Nephron progenitor cell (in vitro differentiated cells): ENCODE measurements around the gene MYO1C.
"Not testable (repeated sequence)": the region's sequence is repeated elsewhere in the genome, so short reads cannot be mapped to it uniquely, and the experiment has no call there.

ENCODE experiments used
- DNase-seq: peaks from one replicate; pipeline ENCODE4 v3.0.0; 2021
- H3K27ac Mint-ChIP-seq: 2 replicates; pipeline ENCODE4 v1.8.0; 2021; ENCODE audit warnings: mild to moderate bottlenecking, moderate library complexity, mixed read lengths
- H3K27me3 Mint-ChIP-seq: 2 replicates; pipeline ENCODE4 v1.8.0; 2021; ENCODE audit warnings: mild to moderate bottlenecking, low read depth, mixed read lengths; ENCODE audit not compliant: poor library complexity
- H3K36me3 Mint-ChIP-seq: 2 replicates; pipeline ENCODE4 v1.8.0; 2021; ENCODE audit warnings: low read depth, mixed read lengths
- H3K4me1 Mint-ChIP-seq: 2 replicates; pipeline ENCODE4 v1.8.0; 2021; ENCODE audit warnings: mixed read lengths
- H3K4me3 Mint-ChIP-seq: 2 replicates; pipeline ENCODE4 v1.8.0; 2021; ENCODE audit warnings: mild to moderate bottlenecking, moderate library complexity, mixed read lengths
- H3K9me3 Mint-ChIP-seq: 2 replicates; pipeline ENCODE4 v1.8.0; 2021; ENCODE audit warnings: mild to moderate bottlenecking, moderate library complexity, mixed read lengths
- TF ChIP-seq, protein P1 (sequence below): fragments of 200-600 bp; sonication (generic); IDR thresholded peaks from 2 replicates; pipeline ENCODE4 v1.5.0; 2021; ENCODE audit warnings: antibody characterized with exemption

The MYO1C gene

DNA sequence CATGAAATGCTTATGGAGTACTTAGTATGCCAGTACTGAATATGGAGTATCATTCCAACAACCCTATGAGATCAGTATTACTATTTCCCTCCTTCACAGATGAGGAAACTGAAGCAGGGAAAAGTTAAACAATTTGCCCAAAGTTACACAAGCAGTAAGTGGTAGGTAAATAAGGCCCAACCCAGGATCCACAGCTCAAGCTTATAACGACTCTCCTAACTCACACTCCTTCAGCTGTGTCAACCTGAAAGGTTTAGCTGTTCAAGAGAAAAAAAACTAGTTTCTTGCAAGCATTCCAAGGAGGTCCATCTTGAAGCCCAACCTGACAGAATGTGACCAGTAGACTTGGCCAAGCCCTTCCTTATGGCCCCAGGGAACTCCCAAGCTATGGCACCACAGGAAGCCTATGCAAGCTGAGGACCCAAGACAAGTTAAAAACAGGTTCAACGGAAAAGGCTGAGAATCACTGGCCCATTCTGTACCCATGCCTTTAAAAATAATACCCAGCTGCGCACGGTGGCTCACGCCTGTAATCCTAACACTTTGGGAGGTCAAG is 43.0 kb downstream of the MYO1C start:
- no peak for DNase-seq
- H3K27me3 Mint-ChIP-seq: peaks cover 2% of the 10 kb centered on the region
- no peaks in the 10 kb centered on the region for H3K9me3 Mint-ChIP-seq
- peaks cover 27% of the 10 kb centered on the region for H3K4me1 Mint-ChIP-seq
- TF ChIP-seq, protein P1, sequence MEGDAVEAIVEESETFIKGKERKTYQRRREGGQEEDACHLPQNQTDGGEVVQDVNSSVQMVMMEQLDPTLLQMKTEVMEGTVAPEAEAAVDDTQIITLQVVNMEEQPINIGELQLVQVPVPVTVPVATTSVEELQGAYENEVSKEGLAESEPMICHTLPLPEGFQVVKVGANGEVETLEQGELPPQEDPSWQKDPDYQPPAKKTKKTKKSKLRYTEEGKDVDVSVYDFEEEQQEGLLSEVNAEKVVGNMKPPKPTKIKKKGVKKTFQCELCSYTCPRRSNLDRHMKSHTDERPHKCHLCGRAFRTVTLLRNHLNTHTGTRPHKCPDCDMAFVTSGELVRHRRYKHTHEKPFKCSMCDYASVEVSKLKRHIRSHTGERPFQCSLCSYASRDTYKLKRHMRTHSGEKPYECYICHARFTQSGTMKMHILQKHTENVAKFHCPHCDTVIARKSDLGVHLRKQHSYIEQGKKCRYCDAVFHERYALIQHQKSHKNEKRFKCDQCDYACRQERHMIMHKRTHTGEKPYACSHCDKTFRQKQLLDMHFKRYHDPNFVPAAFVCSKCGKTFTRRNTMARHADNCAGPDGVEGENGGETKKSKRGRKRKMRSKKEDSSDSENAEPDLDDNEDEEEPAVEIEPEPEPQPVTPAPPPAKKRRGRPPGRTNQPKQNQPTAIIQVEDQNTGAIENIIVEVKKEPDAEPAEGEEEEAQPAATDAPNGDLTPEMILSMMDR: no peak
- H3K4me3 Mint-ChIP-seq: no peak overlapping the region
- no peak overlapping the region for H3K27ac Mint-ChIP-seq
- peaks cover 48% of the 10 kb centered on the region for H3K36me3 Mint-ChIP-seq

DNA sequence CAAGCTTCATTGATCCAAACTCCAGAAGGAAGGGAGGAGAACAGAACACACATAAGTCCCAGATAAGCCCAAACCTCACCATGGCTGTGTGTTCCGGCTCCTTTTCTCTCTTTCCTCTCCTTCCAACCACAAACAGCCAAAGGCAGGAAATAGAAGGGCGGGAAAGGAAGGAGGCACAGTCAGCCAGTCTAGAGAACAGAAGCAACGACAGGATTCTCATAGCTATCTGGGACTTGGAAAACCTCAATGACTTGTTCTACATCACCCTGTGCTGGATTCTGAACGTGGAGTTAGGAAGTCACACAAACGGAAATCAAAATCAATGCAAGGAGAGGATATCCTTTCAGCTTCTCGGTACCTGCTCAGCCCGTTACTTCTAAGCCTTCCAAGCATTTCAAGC is 45.4 kb downstream of the MYO1C start:
- H3K9me3 Mint-ChIP-seq: no peaks in the 10 kb centered on the region
- peak overlapping the region; percentile 61 for H3K27ac Mint-ChIP-seq
- no peak overlapping the region for H3K4me3 Mint-ChIP-seq
- H3K36me3 Mint-ChIP-seq: peaks cover 34% of the 10 kb centered on the region
- peaks cover 7% of the 10 kb centered on the region for H3K4me1 Mint-ChIP-seq
- no peaks in the 10 kb centered on the region for H3K27me3 Mint-ChIP-seq
- TF ChIP-seq, protein P1: no peak
- no peak for DNase-seq

DNA sequence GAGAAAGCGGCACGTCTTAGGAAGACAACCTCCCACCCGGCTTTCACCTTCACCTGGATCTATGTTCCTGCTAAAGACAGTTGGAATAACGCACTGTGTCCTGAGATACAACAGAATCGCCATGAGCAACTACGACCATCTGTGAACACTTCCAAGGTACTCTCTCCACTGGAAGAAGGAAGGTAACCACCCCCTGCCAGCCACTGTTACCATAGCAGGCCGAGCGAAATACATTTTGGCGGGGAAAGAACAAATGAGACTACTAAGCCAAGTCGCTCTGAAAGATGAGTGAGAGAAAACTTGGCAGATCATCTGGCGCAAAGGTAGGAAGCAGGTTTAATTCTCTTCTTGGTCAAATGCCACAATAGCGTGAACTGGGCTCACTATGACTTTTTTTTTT is 46.3 kb downstream of the MYO1C start:
- Mint-ChIP-seq H3K27ac (peak overlapping the region; percentile 77), H3K9me3 (no peaks in the 10 kb centered on the region), H3K4me3 (no peak overlapping the region), H3K4me1 (no peaks in the 10 kb centered on the region), H3K27me3 (no peaks in the 10 kb centered on the region), H3K36me3 (peaks cover 27% of the 10 kb centered on the region)
- no peak for DNase-seq
- TF ChIP-seq, protein P1: no peak

DNA sequence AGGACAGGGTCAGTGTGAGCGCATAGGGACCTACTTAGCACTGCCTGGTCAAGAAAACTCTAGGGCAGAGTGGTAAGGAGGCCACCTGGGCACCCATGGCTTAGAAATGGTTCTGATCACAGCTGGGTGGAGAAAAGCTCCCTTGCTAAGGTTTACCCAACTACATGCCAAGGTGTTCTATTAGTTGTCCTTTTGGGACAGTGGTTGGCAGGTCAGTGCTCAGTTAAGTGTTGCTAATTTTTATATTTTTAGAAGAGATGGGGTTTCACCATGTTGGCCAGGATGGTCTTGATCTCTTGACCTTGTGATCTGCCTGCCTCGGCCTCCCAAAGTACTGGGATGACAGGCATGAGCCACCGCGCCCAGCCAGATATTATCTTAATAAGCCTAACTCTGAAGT is 46.8 kb downstream of the MYO1C start:
- DNase-seq, H3K9me3 Mint-ChIP-seq, H3K4me1 Mint-ChIP-seq, H3K4me3 Mint-ChIP-seq, H3K27me3 Mint-ChIP-seq: not testable (repeated sequence)
- peak overlapping the region; percentile 91 for H3K27ac Mint-ChIP-seq
- H3K36me3 Mint-ChIP-seq: peaks cover 27% of the 10 kb centered on the region

DNA sequence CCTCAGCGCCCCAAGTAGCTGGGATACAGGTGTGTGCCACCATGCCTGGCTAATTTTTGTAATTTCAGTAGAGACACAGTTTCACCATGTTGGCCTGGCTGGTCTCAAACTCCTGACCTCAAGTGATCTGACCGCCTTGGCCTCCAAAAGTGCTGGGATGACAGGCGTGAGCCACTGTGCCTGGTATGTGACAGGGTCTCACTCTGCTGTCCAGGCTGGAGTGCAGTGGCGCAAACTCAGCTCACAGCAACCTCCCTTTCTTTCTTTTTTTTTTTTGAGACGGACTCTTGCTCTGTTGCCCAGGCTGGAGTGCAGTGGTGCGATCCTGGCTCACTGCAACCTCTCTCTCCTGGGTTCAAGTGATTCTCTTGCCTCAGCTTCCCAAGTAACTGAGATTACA is 49.8 kb downstream of the MYO1C start:
- not testable (repeated sequence) for H3K9me3 Mint-ChIP-seq, H3K27ac Mint-ChIP-seq, H3K4me1 Mint-ChIP-seq, H3K27me3 Mint-ChIP-seq, H3K4me3 Mint-ChIP-seq, DNase-seq
- peaks cover 21% of the 10 kb centered on the region for H3K36me3 Mint-ChIP-seq

DNA sequence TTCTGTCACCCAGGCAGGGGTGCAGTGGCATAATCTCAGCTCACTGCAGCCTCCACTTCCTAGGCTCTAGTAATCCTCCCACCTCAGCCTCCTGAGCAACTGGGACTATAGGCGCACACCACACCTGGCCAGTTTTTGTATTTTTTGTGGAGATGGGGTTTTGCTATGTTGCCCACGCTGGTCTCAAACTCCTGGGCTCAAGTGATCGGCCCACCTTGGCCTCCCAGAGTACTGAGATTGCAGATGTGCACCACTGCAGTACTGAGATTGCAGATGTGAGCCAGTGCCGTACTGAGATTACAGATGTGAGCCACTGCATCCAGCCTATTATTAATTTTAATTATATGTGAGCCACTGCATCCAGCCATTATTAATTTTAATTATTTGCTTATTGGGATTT is 50.3 kb downstream of the MYO1C start:
- no peak overlapping the region for H3K27ac Mint-ChIP-seq
- TF ChIP-seq, protein P1: no peak

DNA sequence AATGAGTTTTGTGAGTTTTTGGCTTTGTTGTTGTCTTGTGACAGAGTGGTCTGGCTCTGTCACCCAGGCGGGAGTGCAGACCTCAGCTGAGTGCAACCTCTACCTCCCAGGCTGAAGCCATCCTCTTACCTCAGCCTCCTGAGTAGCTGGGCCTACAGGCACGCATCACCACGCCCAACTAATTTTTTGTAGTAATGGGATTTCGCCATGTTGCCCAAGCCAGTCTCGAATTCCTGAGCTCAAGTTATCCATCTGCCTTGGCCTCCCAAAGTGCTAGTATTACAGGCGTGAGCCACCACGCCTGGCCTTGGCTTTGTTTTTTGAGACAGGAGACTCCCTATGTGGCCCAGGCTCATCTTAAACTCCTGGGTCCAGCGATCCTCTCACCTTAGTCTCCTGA is 51.6 kb downstream of the MYO1C start:
- H3K27me3 Mint-ChIP-seq: no peaks in the 10 kb centered on the region
- H3K27ac Mint-ChIP-seq: no peak overlapping the region
- no peaks in the 10 kb centered on the region for H3K4me1 Mint-ChIP-seq
- H3K9me3 Mint-ChIP-seq: no peaks in the 10 kb centered on the region
- TF ChIP-seq, protein P1: no peak
- DNase-seq: no peak
- H3K36me3 Mint-ChIP-seq: peaks cover 30% of the 10 kb centered on the region
- no peak overlapping the region for H3K4me3 Mint-ChIP-seq

More for the DNA sequence above, 50.3 kb downstream of the MYO1C start:
- Mint-ChIP-seq H3K9me3 (no peaks in the 10 kb centered on the region), H3K36me3 (peaks cover 23% of the 10 kb centered on the region), H3K4me1 (no peaks in the 10 kb centered on the region), H3K4me3 (no peak overlapping the region), H3K27me3 (no peaks in the 10 kb centered on the region)
- no peak for DNase-seq
